ENCODE results near the gene ZNF582.
"Not testable (repeated sequence)": the region's sequence is repeated elsewhere in the genome, so short reads cannot be mapped to it uniquely, and the experiment has no call there.

Gene ZNF582

DNA sequence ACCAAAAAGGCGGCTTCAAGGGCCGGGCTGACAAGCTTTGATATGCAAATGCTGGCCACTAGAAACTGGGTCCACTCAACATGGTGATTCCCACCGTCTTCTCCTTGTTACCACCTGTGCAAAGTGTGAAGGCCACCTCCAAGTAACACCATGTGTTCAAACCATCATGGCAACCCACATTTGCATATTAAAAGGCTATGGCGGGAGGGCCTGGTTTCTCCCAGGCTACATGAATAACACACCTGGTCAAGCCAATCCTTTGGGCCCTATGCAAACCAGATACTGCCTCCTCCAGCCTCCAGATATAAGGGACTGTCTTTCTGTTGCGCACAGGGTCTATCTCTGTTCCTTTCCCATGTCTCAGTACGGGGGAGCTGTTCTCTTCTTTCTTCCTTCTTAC, 42.1 kb downstream of the ZNF582 start:
- no peak for DNase-seq (ENCODE audit: low spot score)

DNA sequence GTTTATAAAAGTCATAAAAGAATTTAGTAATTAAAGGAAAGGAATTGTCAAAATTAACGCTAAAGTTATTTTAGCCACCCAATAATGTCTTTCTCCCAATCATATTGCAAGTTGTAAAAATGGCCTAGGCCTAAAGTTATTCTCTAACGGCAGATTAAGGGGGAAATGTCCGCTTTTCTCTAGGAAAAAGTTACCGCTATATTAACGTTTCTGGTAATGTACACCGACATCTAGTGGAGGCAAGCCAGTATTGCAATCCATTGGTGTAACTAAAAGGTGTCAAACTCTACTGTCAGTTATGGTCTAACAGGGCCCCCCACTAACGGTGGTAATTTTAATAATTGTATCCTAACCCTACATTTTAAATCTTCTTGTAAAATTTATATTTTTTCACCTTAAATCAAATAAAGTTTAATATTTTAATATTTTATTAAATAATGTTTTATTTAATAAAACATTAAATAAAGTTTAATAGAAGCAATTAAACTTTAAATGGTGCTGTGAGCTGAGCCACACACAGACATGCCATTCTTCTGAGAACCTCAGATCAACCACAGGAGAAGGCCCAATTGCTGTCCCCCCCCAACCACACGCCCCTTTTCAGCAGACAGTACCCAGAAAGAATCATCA, 42.8 kb downstream of the ZNF582 start:
- DNase-seq (ENCODE audit: low spot score), result no peak

DNA sequence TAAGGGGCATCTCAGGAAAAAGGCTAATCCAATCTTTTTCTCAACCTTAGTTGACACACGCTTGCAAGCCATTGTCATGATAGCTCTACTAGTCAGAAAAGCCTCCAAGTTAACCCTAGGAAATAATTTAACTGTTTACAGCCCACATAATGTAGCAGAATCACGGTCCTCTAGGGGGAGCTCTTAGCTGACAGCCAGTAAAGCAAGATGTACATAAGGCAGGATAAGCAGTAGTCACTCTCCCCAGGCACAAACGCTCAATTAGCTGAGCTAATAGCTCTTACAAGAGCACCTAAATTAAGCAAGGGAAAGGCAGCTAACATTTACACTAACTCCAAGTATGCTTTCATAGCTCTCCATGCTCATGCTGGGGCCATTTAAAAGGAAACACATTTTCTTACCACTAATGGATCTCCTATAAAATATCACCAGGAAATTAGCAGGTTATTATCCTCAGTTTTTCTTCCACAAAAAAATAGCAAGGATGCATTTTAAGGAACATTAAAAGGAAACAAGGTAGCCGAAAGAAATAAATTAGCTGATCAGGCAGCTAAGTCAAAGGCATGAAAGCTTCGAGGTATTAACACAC, 45.0 kb downstream of the ZNF582 start:
- no peak for DNase-seq (ENCODE audit: low spot score)

DNA sequence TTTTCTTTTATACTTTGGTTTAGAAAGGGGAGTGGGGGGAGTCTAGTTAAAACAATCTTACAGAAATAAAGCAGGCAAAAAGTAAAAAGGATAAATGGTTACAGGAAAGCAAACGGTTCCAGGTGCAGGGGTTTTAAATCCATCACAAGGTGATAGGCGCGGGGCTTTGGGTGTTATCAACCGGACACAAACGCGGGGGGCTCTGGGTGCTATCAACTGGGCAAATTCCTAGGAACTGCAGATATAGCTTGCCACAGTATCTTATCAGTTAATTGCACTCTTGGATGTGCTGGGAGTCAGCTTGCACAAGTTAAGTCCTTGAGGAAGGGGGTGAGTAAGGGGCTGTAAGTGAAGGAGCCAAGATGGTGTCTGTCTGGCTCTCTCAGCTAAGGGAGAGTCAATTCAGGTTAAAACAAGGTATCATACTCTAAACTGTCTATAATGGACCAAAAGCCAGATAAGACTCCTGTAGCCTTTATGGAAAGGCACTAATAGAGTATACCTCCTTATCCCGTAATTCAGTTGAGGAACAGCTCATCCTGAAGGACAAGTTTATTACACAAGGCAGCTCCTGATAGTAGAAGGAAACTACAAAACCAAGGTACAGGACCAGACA, 46.1 kb downstream of the ZNF582 start:
- DNase-seq (ENCODE audit: low spot score), result no peak

DNA sequence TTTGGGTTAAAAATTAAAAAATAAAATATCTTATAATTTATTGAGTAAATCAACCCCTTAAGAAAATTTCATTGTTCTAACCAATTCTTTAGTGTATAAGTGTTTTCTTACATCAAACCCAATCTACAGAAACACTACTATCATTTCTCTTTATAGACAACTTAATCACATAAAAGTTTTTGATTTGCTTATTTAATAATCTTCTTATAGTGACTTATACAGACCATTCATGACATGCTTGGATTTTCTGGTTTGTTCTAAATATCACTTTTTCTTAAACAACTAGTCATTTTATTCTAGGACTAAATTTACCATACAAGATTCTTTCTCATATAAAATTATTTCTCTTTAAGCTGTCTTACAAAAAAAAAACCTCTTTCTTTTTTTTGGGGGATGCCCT, 51.4 kb downstream of the ZNF582 start:
- no peak for DNase-seq (ENCODE audit: low spot score)

DNA sequence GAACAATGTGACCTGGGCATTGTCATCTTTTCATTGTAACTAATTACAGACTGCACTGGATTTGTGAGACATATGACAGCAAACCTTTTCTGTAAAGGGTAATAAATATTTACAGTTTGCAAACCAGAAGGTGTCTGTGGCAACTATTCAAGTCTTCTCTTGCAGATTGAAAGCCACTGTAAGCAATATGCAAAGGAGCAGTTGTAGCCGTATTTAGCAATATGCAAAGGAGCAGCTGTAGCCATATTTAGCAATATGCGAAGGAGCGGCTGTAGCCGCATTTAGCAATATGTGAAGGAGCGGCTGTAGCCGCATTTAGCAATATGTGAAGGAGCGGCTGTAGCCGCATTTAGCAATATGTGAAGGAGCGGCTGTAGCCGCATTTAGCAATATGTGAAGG, 54.3 kb downstream of the ZNF582 start:
- not testable (repeated sequence) for DNase-seq (ENCODE audit: low spot score)

DNA sequence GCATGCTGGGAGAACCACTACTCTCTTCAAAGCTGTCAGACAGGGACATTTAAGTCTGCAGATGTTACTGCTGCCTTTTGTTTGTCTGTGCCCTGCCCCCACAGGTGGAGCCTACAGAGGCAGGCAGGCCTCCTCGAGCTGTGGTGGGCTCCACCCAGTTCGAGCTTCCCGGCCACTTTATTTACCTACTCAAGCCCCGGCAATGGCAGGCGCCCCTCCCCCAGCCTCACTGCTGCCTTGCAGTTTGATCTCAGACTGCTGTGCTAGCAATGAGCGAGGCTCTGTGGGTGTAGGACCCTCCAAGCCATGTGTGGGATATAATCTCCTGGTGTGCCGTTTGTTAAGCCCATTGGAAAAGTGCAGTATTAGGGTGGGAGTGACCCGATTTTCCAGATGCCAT, 56.3 kb downstream of the ZNF582 start:
- DNase-seq (ENCODE audit: low spot score), result not testable (repeated sequence)

DNA sequence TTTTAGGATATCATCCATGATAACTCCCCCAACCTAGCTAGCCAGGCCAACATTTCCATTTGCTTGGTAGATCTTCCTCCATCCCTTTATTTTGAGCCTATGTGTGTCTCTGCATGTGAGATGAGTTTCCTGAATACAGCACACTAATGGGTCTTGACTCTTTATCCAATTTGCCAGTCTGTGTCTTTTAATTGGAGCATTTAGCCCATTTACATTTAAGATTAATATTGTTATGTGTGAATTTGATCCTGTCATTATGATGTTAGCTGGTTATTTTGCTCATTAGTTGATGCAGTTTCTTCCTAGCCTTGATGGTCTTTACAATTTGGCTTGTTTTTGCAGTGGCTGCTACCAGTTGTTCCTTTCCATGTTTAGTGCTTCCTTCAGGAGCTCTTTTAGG, 58.0 kb downstream of the ZNF582 start:
- DNase-seq (ENCODE audit: low spot score), result not testable (repeated sequence)

DNA sequence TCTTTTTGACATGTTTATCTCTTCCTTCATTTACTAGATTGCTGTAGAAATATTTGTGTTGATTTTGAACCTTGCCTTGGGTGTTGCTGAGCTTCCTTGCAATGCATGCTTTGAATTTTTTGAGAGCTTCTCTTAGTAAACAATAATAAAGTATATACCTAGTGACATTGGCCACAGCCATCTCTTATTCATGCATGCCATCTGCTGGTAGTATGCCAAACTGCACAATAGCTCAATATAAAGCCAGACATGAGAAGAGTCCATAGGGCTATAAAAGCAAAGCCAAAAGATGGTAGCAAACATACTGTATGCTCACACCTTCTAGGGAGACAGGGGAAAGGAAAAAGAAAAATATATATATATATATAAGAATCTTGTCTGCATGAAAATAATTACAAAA, 59.8 kb downstream of the ZNF582 start:
- no peak for DNase-seq (ENCODE audit: low spot score)
